Measurements from ENCODE around the gene TNFRSF1A. TPM values are rescaled to one million over a fixed set of nuclear protein-coding genes. Genes with fewer than 3 reads are reported as not detected.

Gene TNFRSF1A
- total RNA-seq, 1 donor from 2014 or later: 125 TPM

- TF ChIP-seq CTCF (IDR thresholded peaks at IDR 0.05; ENCODE audit: unreplicated experiment): no peak
- DNase-seq (ENCODE audit: low spot score): no peak
- Mint-ChIP-seq H3K36me3 (ENCODE audit: low read depth, unreplicated experiment) (peaks cover 3% of the 10 kb centered on the region), H3K4me1 (ENCODE audit: unreplicated experiment) (peaks cover 2% of the 10 kb centered on the region), H3K9me3 (ENCODE audit: unreplicated experiment) (no peaks in the 10 kb centered on the region), H3K27me3 (ENCODE audit: unreplicated experiment) (peaks cover 9% of the 10 kb centered on the region), H3K27ac (ENCODE audit: unreplicated experiment) (no peak overlapping the region), H3K4me3 (ENCODE audit: unreplicated experiment) (no peak overlapping the region)
Observed at GRCh38 chr12:6301721-6302120, 40.2 kb downstream of the TNFRSF1A start.

GRCh38 chr12:6297170-6297569 is 44.7 kb downstream of the TNFRSF1A start:
- Mint-ChIP-seq H3K27me3 (ENCODE audit: unreplicated experiment) (peaks cover 13% of the 10 kb centered on the region), H3K4me3 (ENCODE audit: unreplicated experiment) (no peak overlapping the region), H3K9me3 (ENCODE audit: unreplicated experiment) (no peaks in the 10 kb centered on the region), H3K36me3 (ENCODE audit: low read depth, unreplicated experiment) (no peaks in the 10 kb centered on the region), H3K4me1 (ENCODE audit: unreplicated experiment) (peaks cover 18% of the 10 kb centered on the region), H3K27ac (ENCODE audit: unreplicated experiment) (peak overlapping the region; percentile 78)
- no peak for DNase-seq (ENCODE audit: low spot score)
- no peak for TF ChIP-seq CTCF (IDR thresholded peaks at IDR 0.05; ENCODE audit: unreplicated experiment)

- Mint-ChIP-seq H3K27ac (ENCODE audit: unreplicated experiment) (peak overlapping the region; percentile 95), H3K27me3 (ENCODE audit: unreplicated experiment) (peaks cover 13% of the 10 kb centered on the region), H3K9me3 (ENCODE audit: unreplicated experiment) (peaks cover 5% of the 10 kb centered on the region), H3K36me3 (ENCODE audit: low read depth, unreplicated experiment) (no peaks in the 10 kb centered on the region), H3K4me1 (ENCODE audit: unreplicated experiment) (peaks cover 18% of the 10 kb centered on the region), H3K4me3 (ENCODE audit: unreplicated experiment) (peak overlapping the region; percentile 34)
- no peak for TF ChIP-seq CTCF (IDR thresholded peaks at IDR 0.05; ENCODE audit: unreplicated experiment)
- peak; percentile 54 for DNase-seq (ENCODE audit: low spot score)
Observed at GRCh38 chr12:6295094-6295811, 46.6 kb downstream of the TNFRSF1A start.

GRCh38 chr12:6294156-6295093 is 47.5 kb downstream of the TNFRSF1A start:
- no peaks in the 10 kb centered on the region for H3K36me3 Mint-ChIP-seq (ENCODE audit: low read depth, unreplicated experiment)
- TF ChIP-seq CTCF (IDR thresholded peaks at IDR 0.05; ENCODE audit: unreplicated experiment): no peak
- peak overlapping the region; percentile 95 for H3K27ac Mint-ChIP-seq (ENCODE audit: unreplicated experiment)
- no peak overlapping the region for H3K4me3 Mint-ChIP-seq (ENCODE audit: unreplicated experiment)
- H3K9me3 Mint-ChIP-seq (ENCODE audit: unreplicated experiment): peaks cover 5% of the 10 kb centered on the region
- peaks cover 13% of the 10 kb centered on the region for H3K27me3 Mint-ChIP-seq (ENCODE audit: unreplicated experiment)
- peaks cover 18% of the 10 kb centered on the region for H3K4me1 Mint-ChIP-seq (ENCODE audit: unreplicated experiment)
- no peak for DNase-seq (ENCODE audit: low spot score)
